GM23338 (cell line): ENCODE data around the gene ATF4. TPM values are rescaled to one million over a fixed set of nuclear protein-coding genes. Genes with fewer than 3 reads are reported as not detected.
"Not testable (repeated sequence)": the region's sequence is repeated elsewhere in the genome, so short reads cannot be mapped to it uniquely, and the experiment has no call there.

ENCODE experiments used
- ATAC-seq: fragments of 200-7000 bp; cut with Tn5 transposase; 3 replicates; pipeline ENCODE4 v1.9.1; 2020
- DNase-seq: peaks from one replicate; pipeline ENCODE4 v3.0.0-alpha.2; 2015; ENCODE audit warnings: low spot score
- H2AFZ ChIP-seq: fragments of 200-600 bp; sonication (generic); 2 replicates; pipeline ENCODE4 v1.8.0; 2016; ENCODE audit warnings: antibody characterized with exemption, mild to moderate bottlenecking, moderate library complexity
- H3F3A ChIP-seq: fragments of 200-600 bp; sonication (generic); replicated peaks from 2 replicates; pipeline ENCODE4 v1.8.0; 2017; ENCODE audit warnings: antibody characterized with exemption, mixed run types, low read depth
- H3K27ac ChIP-seq: fragments of 200-600 bp; sonication (generic); 2 replicates; pipeline ENCODE4 v1.6.1; 2016; ENCODE audit warnings: low read depth
- H3K27me3 ChIP-seq: fragments of 200-600 bp; sonication (generic); 2 replicates; pipeline ENCODE4 v1.8.0; 2016; ENCODE audit warnings: mild to moderate bottlenecking, mixed run types, moderate library complexity; ENCODE audit not compliant: insufficient read depth
- H3K36me3 ChIP-seq: fragments of 200-600 bp; sonication (generic); 2 replicates; pipeline ENCODE4 v1.8.0; 2016; ENCODE audit warnings: mild to moderate bottlenecking; ENCODE audit not compliant: insufficient read depth
- H3K4me1 ChIP-seq: fragments of 200-600 bp; sonication (generic); 2 replicates; pipeline ENCODE4 v1.8.0; 2016; ENCODE audit warnings: mild to moderate bottlenecking, moderate library complexity; ENCODE audit not compliant: insufficient read depth
- H3K4me2 ChIP-seq: fragments of 200-600 bp; sonication (generic); 2 replicates; pipeline ENCODE4 v1.7.1; 2017; ENCODE audit warnings: mixed run types
- H3K4me3 ChIP-seq: fragments of 200-600 bp; sonication (generic); 2 replicates; pipeline ENCODE4 v1.6.1; 2016; ENCODE audit warnings: mixed run types
- H3K79me2 ChIP-seq: fragments of 200-600 bp; sonication (generic); replicated peaks from 2 replicates; pipeline ENCODE4 v1.8.0; 2017; ENCODE audit warnings: mild to moderate bottlenecking; ENCODE audit not compliant: insufficient read depth
- H3K9me2 ChIP-seq: fragments of 200-600 bp; sonication (generic); 2 replicates; pipeline ENCODE4 v1.8.0; 2017; ENCODE audit not compliant: insufficient read depth
- H4K20me1 ChIP-seq: fragments of 200-600 bp; sonication (generic); replicated peaks from 2 replicates; pipeline ENCODE4 v1.8.0; 2017; ENCODE audit warnings: mild to moderate bottlenecking; ENCODE audit not compliant: insufficient read depth
- H3K27ac Mint-ChIP-seq: 2 replicates; pipeline ENCODE4 v1.8.0; 2020; ENCODE audit warnings: inconsistent platforms, mild to moderate bottlenecking, moderate library complexity, mixed read lengths
- H3K27me3 Mint-ChIP-seq: 3 replicates; pipeline ENCODE4 v1.8.0; 2022; ENCODE audit warnings: low read depth, mild to moderate bottlenecking, moderate library complexity, mixed read lengths, inconsistent platforms; ENCODE audit not compliant: insufficient read depth, poor library complexity
- H3K36me3 Mint-ChIP-seq: 3 replicates; pipeline ENCODE4 v1.8.0; 2021; ENCODE audit warnings: low read depth, mild to moderate bottlenecking, inconsistent platforms, moderate library complexity, mixed read lengths
- H3K4me1 Mint-ChIP-seq: 3 replicates; pipeline ENCODE4 v1.8.0; 2020; ENCODE audit warnings: mild to moderate bottlenecking, inconsistent platforms, mixed read lengths
- H3K4me3 Mint-ChIP-seq: 3 replicates; pipeline ENCODE4 v1.8.0; 2021; ENCODE audit warnings: moderate library complexity, mild to moderate bottlenecking, inconsistent platforms, mixed read lengths
- H3K9me3 Mint-ChIP-seq: 3 replicates; pipeline ENCODE4 v1.8.0; 2020; ENCODE audit warnings: moderate library complexity, mild to moderate bottlenecking, inconsistent platforms, mixed read lengths
- ETS1 ChIP-seq: IDR thresholded peaks from 2 replicates; pipeline ENCODE4 v1.6.1; 2016; ENCODE audit warnings: antibody characterized with exemption
- EZH2 ChIP-seq: fragments of 200-600 bp; sonication (generic); IDR thresholded peaks from one replicate; pipeline ENCODE4 v1.8.0; 2017; ENCODE audit warnings: antibody characterized with exemption, mild to moderate bottlenecking, low read depth; ENCODE audit not compliant: unreplicated experiment
- JUNB ChIP-seq: IDR thresholded peaks from one replicate; pipeline ENCODE4 v1.6.1; 2016; ENCODE audit warnings: antibody characterized with exemption; ENCODE audit not compliant: unreplicated experiment
- POLR2AphosphoS5 ChIP-seq: IDR thresholded peaks from 2 replicates; pipeline ENCODE4 v1.6.1; 2016; ENCODE audit warnings: antibody characterized with exemption, low read depth
- ZNF331 ChIP-seq: fragments of 250-450 bp; sonication (Bioruptor Pico); IDR thresholded peaks from 2 replicates; pipeline ENCODE4 v1.5.0; 2020; ENCODE audit warnings: low read depth, mild to moderate bottlenecking, moderate library complexity
- polyA plus RNA-seq: library from polyadenylated mRNA; unstranded; fragments of >200 nt; fragmentation: Nextera tagmentation; extraction: Ambion mirVana; gene quantifications from 2 replicates; pipeline ENCODE4 v1.2.1, GENCODE V29; 2016
- total RNA-seq: library from RNA; depleted of rRNA; stranded (reverse); fragments of >200 nt; shearing (Covaris generic); gene quantifications from 2 replicates; pipeline ENCODE4 v1.2.3, GENCODE V29; 2014

Gene ATF4
- total and polyA plus RNA-seq, 2 experiments from 2014 or later: 446 to 553 TPM

DNA sequence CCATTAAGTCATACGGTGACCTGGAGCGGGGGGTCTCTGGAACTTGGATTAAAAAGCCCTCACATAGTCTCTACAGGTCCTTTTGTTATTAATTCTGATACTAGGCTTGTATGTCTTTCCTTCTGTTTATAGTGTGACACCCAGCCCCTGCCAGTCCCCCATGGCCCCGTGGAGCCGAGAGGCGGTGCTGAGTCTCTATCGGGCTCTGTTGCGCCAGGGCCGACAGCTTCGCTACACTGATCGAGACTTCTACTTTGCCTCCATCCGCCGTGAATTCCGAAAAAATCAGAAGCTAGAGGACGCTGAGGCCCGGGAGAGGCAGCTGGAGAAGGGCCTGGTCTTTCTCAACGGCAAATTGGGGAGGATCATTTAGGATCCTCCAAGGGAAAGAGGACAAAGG lies 16.3 kb upstream of the ATF4 start:
- DNase-seq: no peak
- peaks cover 35% of the 10 kb centered on the region for H3K79me2 ChIP-seq
- no peak overlapping the region for H3K4me2 ChIP-seq
- H3K27ac ChIP-seq: no peak overlapping the region
- H3F3A ChIP-seq: peaks cover 22% of the 10 kb centered on the region
- Mint-ChIP-seq H3K4me1 (peaks cover 11% of the 10 kb centered on the region), H3K27ac (no peak overlapping the region), H3K27me3 (peaks cover 62% of the 10 kb centered on the region), H3K36me3 (peaks cover 49% of the 10 kb centered on the region), H3K9me3 (no peaks in the 10 kb centered on the region; the same call in 1 of the 3 replicates), H3K4me3 (peak overlapping the region; percentile 88; the same call in 2 of the 3 replicates)
- no peak for TF ChIP-seq ZNF331
- no peak for TF ChIP-seq ETS1
- no peak for TF ChIP-seq EZH2
- peaks cover 54% of the 10 kb centered on the region for H3K27me3 ChIP-seq
- peaks cover 52% of the 10 kb centered on the region for H4K20me1 ChIP-seq
- H3K36me3 ChIP-seq: peaks cover 19% of the 10 kb centered on the region
- ATAC-seq: no peak
- no peak overlapping the region for H3K4me3 ChIP-seq
- H3K9me2 ChIP-seq: no peaks in the 10 kb centered on the region
- H3K4me1 ChIP-seq: peaks cover 13% of the 10 kb centered on the region
- no peak overlapping the region for H2AFZ ChIP-seq

DNA sequence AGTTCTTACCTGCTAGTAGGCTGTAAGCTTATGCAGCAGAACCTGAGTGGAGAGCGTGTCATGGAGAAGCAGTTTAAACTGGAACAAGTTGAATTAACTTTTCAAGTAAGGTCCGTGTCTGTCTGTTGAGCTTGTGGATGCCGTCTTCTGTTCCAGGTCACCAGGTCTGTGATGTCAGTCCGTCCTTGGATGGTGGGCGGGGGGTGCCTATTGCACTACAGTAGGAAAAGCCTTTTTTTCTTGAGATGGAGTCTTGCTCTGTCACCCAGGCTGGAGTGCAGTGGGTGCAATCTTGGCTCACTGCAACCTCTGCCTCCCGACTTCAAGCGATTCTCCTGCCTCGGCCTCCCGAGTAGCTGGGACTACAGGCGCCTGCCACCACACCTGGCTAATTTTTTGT lies 13.3 kb upstream of the ATF4 start:
- H3K27ac Mint-ChIP-seq, ATAC-seq, H3K4me3 ChIP-seq, DNase-seq, H2AFZ ChIP-seq, H3K27ac ChIP-seq, H3K4me2 ChIP-seq, H3K9me3 Mint-ChIP-seq, H3K4me3 Mint-ChIP-seq, H3K4me1 ChIP-seq, H3K4me1 Mint-ChIP-seq, H3K9me2 ChIP-seq: not testable (repeated sequence)
- Histone ChIP-seq H3F3A (peaks cover 23% of the 10 kb centered on the region), H3K36me3 (peaks cover 34% of the 10 kb centered on the region), H3K79me2 (peaks cover 35% of the 10 kb centered on the region), H4K20me1 (peaks cover 79% of the 10 kb centered on the region), H3K27me3 (peaks cover 77% of the 10 kb centered on the region)
- Mint-ChIP-seq H3K36me3 (peaks cover 79% of the 10 kb centered on the region), H3K27me3 (peaks cover 73% of the 10 kb centered on the region)

GRCh38 chr22:39508393-39508792 lies 12.0 kb upstream of the ATF4 start:
- DNase-seq (no peak), ATAC-seq (no peak)
- no peak overlapping the region for H3K4me2 ChIP-seq
- Mint-ChIP-seq H3K27ac (no peak overlapping the region), H3K27me3 (peaks cover 82% of the 10 kb centered on the region), H3K4me1 (peaks cover 3% of the 10 kb centered on the region; the same call in 2 of the 3 replicates), H3K4me3 (no peak overlapping the region), H3K9me3 (no peaks in the 10 kb centered on the region; the same call in 2 of the 3 replicates), H3K36me3 (peaks cover 91% of the 10 kb centered on the region)
- H3K36me3 ChIP-seq: peaks cover 45% of the 10 kb centered on the region
- H3K4me3 ChIP-seq: no peak overlapping the region
- peaks cover 86% of the 10 kb centered on the region for H4K20me1 ChIP-seq
- peaks cover 26% of the 10 kb centered on the region for H3K79me2 ChIP-seq
- peaks cover under 1% of the 10 kb centered on the region for H3K4me1 ChIP-seq
- no peaks in the 10 kb centered on the region for H3K9me2 ChIP-seq
- no peak overlapping the region for H3K27ac ChIP-seq
- H3F3A ChIP-seq: peaks cover 23% of the 10 kb centered on the region
- H2AFZ ChIP-seq: no peak overlapping the region
- peaks cover 85% of the 10 kb centered on the region for H3K27me3 ChIP-seq
- TF ChIP-seq JUNB (no peak), POLR2AphosphoS5 (no peak)
